HG02763 (cell line): Measurements from ENCODE around the gene SYS1.

ENCODE experiments used
- ATAC-seq: cut with Tn5 transposase; IDR thresholded peaks from one replicate; pipeline ENCODE4 v1.9.1; 2021; ENCODE audit warnings: mild to moderate bottlenecking, moderate library complexity; ENCODE audit not compliant: unreplicated experiment

Gene SYS1

GRCh38 chr20:45362804-45363610, at the start of gene SYS1:
SYS1 (plus strand) TSS chr20:45363156; CDS start chr20:45363532, 376 bp downstream.
- peak; percentile 84 for ATAC-seq

- ATAC-seq, result no peak
Observed at GRCh38 chr20:45313943-45314342, 49.0 kb upstream of the SYS1 start.

GRCh38 chr20:45315672-45316071, 47.3 kb upstream of the SYS1 start:
- no peak for ATAC-seq

- no peak for ATAC-seq
Observed at GRCh38 chr20:45316150-45317080, 46.5 kb upstream of the SYS1 start.

GRCh38 chr20:45317826-45318225, 45.1 kb upstream of the SYS1 start:
- no peak for ATAC-seq

- ATAC-seq, result no peak
Observed at GRCh38 chr20:45318386-45318939, 44.5 kb upstream of the SYS1 start.

GRCh38 chr20:45318948-45319347, 44.0 kb upstream of the SYS1 start:
- no peak for ATAC-seq

GRCh38 chr20:45320948-45321595, 41.9 kb upstream of the SYS1 start:
- ATAC-seq, result no peak

- no peak for ATAC-seq
Observed at GRCh38 chr20:45322952-45323383, 40.0 kb upstream of the SYS1 start.

GRCh38 chr20:45323731-45324130, 39.2 kb upstream of the SYS1 start:
- no peak for ATAC-seq

GRCh38 chr20:45325371-45325770, 37.6 kb upstream of the SYS1 start:
- ATAC-seq, result no peak

GRCh38 chr20:45328451-45328850, 34.5 kb upstream of the SYS1 start:
- ATAC-seq, result no peak

- no peak for ATAC-seq
Observed at GRCh38 chr20:45329497-45330319, 33.2 kb upstream of the SYS1 start.

GRCh38 chr20:45330476-45330875, 32.5 kb upstream of the SYS1 start:
- ATAC-seq, result no peak

- ATAC-seq, result no peak
Observed at GRCh38 chr20:45336530-45337366, 26.2 kb upstream of the SYS1 start.

- ATAC-seq, result no peak
Observed at GRCh38 chr20:45337367-45338120, 25.4 kb upstream of the SYS1 start.

- no peak for ATAC-seq
Observed at GRCh38 chr20:45338121-45339030, 24.6 kb upstream of the SYS1 start.
